Measurements from ENCODE around the gene SPHK1.

SPHK1 gene

GRCh38 chr17:76363107-76363842 is 21.1 kb upstream of the SPHK1 start:
- DNase-seq (ENCODE audit: low spot score) = no peak

- no peak for DNase-seq (ENCODE audit: low spot score)
Observed at GRCh38 chr17:76365256-76365903, 19.0 kb upstream of the SPHK1 start.

- DNase-seq (ENCODE audit: low spot score) = no peak
Observed at GRCh38 chr17:76366247-76366646, 18.2 kb upstream of the SPHK1 start.

- DNase-seq (ENCODE audit: low spot score) = peak; percentile 66
Observed at GRCh38 chr17:76367642-76368041, 16.8 kb upstream of the SPHK1 start.

- DNase-seq (ENCODE audit: low spot score) = no peak
Observed at GRCh38 chr17:76368545-76368944, 15.9 kb upstream of the SPHK1 start.

GRCh38 chr17:76369379-76369778 is 15.0 kb upstream of the SPHK1 start:
- no peak for DNase-seq (ENCODE audit: low spot score)

- DNase-seq (ENCODE audit: low spot score) = no peak
Observed at GRCh38 chr17:76369804-76370203, 14.6 kb upstream of the SPHK1 start.

GRCh38 chr17:76370261-76370993 is 14.0 kb upstream of the SPHK1 start:
- no peak for DNase-seq (ENCODE audit: low spot score)

GRCh38 chr17:76371656-76372628 is 12.5 kb upstream of the SPHK1 start:
- no peak for DNase-seq (ENCODE audit: low spot score)

GRCh38 chr17:76376318-76377133 is 7.9 kb upstream of the SPHK1 start:
- no peak for DNase-seq (ENCODE audit: low spot score)

- no peak for DNase-seq (ENCODE audit: low spot score)
Observed at GRCh38 chr17:76378548-76379274, 5.7 kb upstream of the SPHK1 start.

- DNase-seq (ENCODE audit: low spot score) = no peak
Observed at GRCh38 chr17:76379275-76379641, 5.2 kb upstream of the SPHK1 start.

GRCh38 chr17:76379646-76380376 is 4.6 kb upstream of the SPHK1 start:
- DNase-seq (ENCODE audit: low spot score) = no peak

GRCh38 chr17:76381633-76382350 is 2.6 kb upstream of the SPHK1 start:
- DNase-seq (ENCODE audit: low spot score) = no peak

GRCh38 chr17:76382351-76382802 is 2.0 kb upstream of the SPHK1 start:
- DNase-seq (ENCODE audit: low spot score) = no peak

GRCh38 chr17:76382803-76383545 is 1.4 kb upstream of the SPHK1 start:
- DNase-seq (ENCODE audit: low spot score) = peak; percentile 68

- peak; percentile 27 for DNase-seq (ENCODE audit: low spot score)
Observed at GRCh38 chr17:76383546-76384221, 725 bp upstream of the SPHK1 start.

Data from LoVo (cell line).